Activated CD4-positive, alpha-beta T cell treated with anti-CD3 and anti-CD28 coated beads, Interleukin-2, amount 50 U/mL, for 16 hours (primary cell): ENCODE data around the gene CNNM3.
"Not testable (repeated sequence)": the region's sequence is repeated elsewhere in the genome, so short reads cannot be mapped to it uniquely, and the experiment has no call there.

ENCODE experiments used
- DNase-seq: peaks from one replicate; pipeline ENCODE4 v3.0.0-alpha.2; 2020

The CNNM3 gene

GRCh38 chr2:96816127-96816835, at the start of gene CNNM3:
Gene CNNM3 (plus strand): TSS chr2:96816268. CDS start chr2:96816278, 10 bp downstream.
- peak; percentile 97 for DNase-seq

- no peak for DNase-seq
These were observed 48.8 kb upstream of the CNNM3 start for GRCh38 chr2:96767135-96767871.

GRCh38 chr2:96768083-96768561, 47.9 kb upstream of the CNNM3 start:
- DNase-seq: no peak

DNA sequence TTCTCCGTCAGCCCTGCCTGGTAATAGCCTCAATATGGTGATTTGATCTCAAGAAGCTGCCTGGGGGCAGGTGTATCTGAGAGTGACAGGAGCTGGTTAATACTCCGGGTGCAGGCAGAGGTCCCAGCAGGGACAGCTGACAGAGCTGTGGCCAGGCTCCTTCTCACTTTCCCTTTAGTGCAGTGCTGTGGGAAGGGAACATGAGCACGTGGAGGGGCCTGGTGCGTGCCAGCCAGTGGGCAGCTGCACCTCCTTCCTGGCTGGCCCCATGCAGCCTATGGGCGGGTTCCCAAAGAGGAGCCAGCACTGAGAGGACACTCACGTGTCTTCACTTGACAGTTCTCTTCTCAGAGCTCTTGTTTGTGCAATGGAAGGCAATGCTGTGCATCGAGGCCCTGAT, 46.3 kb upstream of the CNNM3 start:
- no peak for DNase-seq

- no peak for DNase-seq
These were observed 45.4 kb upstream of the CNNM3 start for GRCh38 chr2:96770442-96771202.

DNA sequence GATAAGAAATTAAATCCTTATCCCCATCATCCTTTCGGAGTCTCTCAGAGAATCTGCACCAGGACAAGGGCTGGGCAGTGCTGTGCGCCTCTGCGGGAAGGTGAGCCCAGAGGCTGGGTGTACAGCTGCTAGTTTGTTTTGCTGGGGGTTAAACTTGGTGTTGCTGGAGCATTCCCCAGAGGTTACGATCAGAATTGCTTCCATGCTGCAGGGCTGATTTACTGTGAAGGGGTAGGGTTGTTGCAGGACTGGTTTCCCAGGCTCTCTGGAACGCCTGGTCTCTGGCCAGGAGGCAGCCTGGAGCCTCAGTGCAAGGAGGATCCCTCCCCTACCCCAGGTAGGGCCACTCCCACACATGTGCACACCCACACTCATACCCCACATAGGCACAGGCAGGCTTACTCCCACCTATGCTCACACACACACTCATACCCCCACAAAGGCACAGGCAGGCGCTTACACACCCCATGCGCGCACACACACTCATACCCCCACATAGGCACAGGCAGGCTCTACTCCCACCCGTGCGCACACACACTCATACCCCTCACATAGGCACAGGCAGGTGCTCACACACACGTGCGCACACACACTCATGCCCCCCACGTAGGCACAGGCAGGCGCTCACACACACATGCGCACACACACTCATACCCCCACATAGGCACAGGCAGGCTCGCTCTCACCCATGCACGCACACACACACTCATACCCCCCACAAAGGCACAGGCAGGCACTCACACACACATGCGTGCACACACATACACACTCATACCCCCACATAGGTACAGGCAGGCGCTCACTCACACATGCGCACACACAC, 44.1 kb upstream of the CNNM3 start:
- DNase-seq: no peak

DNA sequence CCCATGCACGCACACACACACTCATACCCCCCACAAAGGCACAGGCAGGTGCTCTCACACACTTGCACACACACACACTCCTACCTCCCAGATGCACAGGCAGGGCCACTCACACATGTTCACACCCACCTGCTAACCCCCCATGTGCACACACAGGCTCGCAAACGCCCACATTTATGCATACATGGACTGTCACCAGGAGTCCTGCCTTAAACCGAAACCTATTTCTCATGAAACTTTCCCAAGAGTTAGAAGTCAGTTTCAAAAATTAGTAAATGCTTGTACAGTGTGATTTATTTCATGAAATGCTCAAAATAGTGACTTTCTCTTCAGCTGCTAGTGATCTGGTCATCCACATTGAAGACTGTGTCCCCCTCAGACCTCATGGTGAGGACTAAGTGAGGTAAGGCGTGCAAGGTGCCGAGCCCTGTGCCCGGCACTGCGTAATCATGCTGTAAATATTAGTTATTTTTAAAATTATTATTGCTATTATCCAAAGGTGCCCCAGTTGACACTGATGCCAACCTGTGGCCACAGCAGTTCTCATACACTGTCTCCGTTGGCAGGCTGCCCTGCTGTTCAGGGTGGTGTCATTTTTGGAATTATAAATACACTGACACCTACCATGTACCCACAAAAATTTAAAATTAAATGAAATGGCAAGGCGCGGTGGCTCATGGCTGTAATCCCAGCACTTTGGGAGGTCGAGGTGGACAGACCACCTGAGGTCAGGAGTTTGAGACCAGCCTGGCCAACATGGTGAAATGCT, 43.0 kb upstream of the CNNM3 start:
- peak; percentile 37 for DNase-seq

DNA sequence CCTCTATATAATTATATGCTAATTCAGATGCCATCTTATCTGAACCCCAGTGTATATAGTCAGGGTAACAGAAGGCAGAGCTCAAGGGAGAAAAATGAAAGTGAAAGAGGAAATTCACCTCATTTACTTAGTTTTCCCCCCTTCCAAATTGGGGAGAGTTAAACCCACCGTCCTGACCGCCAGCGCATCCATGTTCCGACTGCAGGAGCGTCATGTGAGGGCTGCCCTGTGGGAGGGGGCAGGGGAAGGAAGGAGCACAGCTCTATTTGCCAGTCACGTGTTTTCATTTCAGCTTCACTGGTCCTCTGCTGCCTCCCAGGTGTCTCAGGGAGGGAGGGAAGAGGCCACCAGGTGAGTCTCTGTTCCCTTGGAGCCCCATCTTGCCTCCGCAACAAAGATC, 42.1 kb upstream of the CNNM3 start:
- peak; percentile 44 for DNase-seq

DNA sequence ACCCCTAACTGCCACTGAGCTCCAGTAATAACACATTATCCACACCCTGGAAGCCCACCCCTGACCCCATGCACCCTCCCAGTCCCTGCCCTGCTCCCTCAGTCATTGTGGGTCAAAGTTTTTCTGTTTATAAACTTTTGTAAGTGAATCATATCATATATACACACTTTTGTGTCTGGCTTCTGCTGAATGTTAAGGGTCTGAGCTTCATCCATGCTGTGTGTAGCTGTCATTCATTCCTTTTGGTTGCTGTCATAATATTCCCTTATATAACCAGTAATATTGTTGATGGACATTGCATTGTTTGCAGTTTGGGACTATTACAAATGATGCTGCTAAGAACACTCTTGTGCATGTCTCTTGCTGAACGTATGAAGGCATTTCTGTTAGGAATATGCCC, 40.9 kb upstream of the CNNM3 start:
- no peak for DNase-seq

- DNase-seq: no peak
These were observed 32.7 kb upstream of the CNNM3 start for GRCh38 chr2:96783388-96783787.

GRCh38 chr2:96787411-96787810, 28.7 kb upstream of the CNNM3 start:
- DNase-seq: no peak

DNA sequence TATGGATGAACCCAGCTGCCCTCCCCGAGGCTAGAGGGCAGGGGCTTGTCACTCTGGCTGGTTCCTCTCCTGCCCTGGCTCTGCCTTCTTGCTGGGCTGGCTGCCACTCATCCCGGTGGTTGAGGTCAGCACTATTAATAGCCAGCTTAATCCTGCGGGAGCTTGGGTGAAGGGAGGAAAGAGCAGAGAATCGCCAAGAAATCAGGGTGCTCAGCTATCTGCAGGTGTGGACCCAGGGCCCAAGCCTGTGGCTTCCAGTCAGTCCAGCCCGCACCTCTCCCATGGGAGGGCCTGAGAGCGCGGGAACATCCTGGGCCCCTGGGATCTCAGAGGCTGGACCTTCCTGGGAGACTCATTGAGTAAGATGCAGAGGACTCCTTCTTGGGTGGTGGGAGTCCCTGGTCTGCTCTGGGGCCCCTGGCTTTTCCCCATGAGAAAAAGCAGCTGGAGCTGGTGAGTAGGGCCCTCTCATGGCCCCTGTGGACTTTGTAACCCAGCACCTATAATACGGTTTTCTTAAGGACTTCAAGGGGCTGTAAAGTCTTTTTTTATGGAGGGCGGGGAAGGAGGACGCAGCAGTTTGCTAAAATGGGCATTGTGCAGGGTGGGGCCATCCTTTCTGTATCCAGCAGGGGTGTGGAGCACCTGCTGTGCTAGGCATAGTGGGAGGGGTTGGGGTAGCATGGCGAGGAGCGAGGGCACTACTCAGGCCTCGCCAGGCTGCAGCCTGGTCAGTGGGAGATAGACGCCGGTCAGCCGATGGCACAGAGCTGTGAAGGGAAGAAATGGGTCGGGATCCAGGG, 27.4 kb upstream of the CNNM3 start:
- no peak for DNase-seq

- no peak for DNase-seq
These were observed 26.8 kb upstream of the CNNM3 start for GRCh38 chr2:96789245-96789617.

DNA sequence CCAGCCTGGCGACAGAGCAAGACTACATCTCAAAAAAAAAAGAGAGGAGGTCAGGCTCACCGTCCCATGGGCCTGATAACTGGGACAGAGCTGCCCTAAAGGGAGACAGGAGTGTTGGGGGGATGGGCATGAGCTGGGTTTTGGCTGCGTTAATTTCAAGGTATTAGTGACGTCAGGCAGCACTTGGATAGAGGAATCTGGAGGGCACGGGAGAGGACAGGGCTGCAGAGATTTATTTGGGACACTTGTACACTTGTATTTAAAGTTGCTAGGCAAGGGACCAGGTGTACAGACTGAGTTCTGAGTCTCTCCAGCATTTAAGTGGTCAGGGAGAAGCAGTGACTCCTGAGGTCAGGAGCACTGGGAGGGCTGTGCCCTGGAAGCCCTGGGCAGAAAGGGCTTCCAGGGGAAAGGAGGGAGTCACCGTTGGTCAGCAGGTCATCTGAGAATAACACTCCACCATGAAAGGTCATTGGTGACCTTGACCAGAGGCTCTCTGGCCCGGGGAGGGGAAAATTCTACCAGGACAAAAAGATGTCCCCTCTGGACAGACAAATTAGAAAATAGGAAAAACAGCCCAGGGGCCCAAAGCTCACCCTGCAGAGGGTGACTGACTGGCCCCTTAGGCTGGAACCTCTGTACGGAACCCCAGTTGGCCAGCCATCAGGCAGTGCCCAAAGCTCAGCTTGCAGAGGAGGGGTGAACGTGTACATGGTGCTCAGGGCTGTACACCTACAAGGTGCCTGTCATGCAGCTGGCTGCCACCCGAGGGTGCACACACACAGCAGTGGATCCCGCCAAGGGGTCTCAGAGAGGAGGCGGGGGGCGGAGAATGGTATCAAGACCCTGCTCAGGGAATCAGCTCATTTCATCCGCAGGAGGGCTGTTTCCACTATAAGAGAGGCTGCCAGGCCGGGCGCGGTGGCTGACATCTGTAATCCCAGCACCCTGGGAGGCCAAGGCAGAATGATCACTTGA, 23.0 kb upstream of the CNNM3 start:
- no peak for DNase-seq

- DNase-seq: no peak
These were observed 21.0 kb upstream of the CNNM3 start for GRCh38 chr2:96795076-96795475.

- DNase-seq: not testable (repeated sequence)
These were observed 19.6 kb upstream of the CNNM3 start for GRCh38 chr2:96796497-96796896.

GRCh38 chr2:96797066-96797625, 18.9 kb upstream of the CNNM3 start:
- no peak for DNase-seq

GRCh38 chr2:96798733-96799622, 17.1 kb upstream of the CNNM3 start:
- no peak for DNase-seq

DNA sequence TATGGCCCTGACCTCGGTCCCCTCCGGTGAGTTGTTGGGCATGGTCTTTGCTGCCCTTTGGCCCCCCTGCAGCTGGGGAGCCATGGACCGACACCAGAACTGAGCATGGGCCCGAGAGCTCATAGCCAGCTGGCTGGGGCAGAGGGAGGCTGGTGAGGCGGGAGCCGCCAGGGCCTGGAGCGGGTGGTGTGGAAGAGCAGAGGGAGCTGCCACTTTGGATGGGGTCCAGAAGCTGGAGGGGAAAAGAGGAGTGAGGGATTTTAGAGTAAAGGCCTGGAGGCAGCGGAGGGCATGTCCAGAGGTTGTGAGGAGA, 16.5 kb upstream of the CNNM3 start:
- no peak for DNase-seq
